Panc1 (cell line): Measurements from ENCODE around the gene DCAF16. TPM values are rescaled to one million over a fixed set of nuclear protein-coding genes. Genes with fewer than 3 reads are reported as not detected.

Experiments used
- ATAC-seq: fragments of 200-7000 bp; cut with Tn5 transposase; 2 replicates; pipeline ENCODE4 v1.9.1; 2020; ENCODE audit warnings: mild to moderate bottlenecking, moderate library complexity
- BruUV-seq: library from RNA; stranded (reverse); fragments of 400-500 nt; replicated peaks from 2 replicates; lab custom pipeline; 2021; lab: Mats Ljungman, UMichigan
- CTCF ChIA-PET: fragments of 300-600 bp; sonication (Branson Sonifier 250); formaldehyde crosslinking; loops from one replicate; lab custom pipeline; 2022; ENCODE audit warnings: antibody characterized with exemption; lab: Charles Lee
- POLR2A ChIA-PET: fragments of 300-600 bp; sonication (Branson Sonifier 250); formaldehyde crosslinking; loops from one replicate; lab custom pipeline; 2022; ENCODE audit warnings: antibody characterized with exemption; lab: Charles Lee
- DNase-seq: peaks from one replicate; pipeline ENCODE4 v3.0.0-alpha.2; 2010; ENCODE audit warnings: low read depth, low spot score
- H3K27ac ChIP-seq: 2 replicates; pipeline ENCODE4 v1.5.1; 2011; ENCODE audit warnings: mild to moderate bottlenecking, low read length, inconsistent platforms
- H3K27me3 ChIP-seq: fragments of 200-500 bp; sonication (Bioruptor generic); 2 replicates; pipeline ENCODE4 v1.6.0; 2014; ENCODE audit warnings: low read length, inconsistent platforms; ENCODE audit not compliant: control insufficient read depth, insufficient read depth
- H3K36me3 ChIP-seq: fragments of 200-500 bp; sonication (Bioruptor generic); 2 replicates; pipeline ENCODE4 v1.5.1; 2014; ENCODE audit warnings: inconsistent platforms, mild to moderate bottlenecking, low read length, moderate library complexity; ENCODE audit not compliant: control insufficient read depth, insufficient read depth
- H3K4me1 ChIP-seq: 2 replicates; pipeline ENCODE4 v1.5.1; 2011; ENCODE audit warnings: inconsistent platforms, mild to moderate bottlenecking, low read length, moderate library complexity; ENCODE audit not compliant: control insufficient read depth, insufficient read depth
- H3K4me3 ChIP-seq, 2 experiments: 2 replicates each; pipeline ENCODE4 v1.5.1; 2011 to 2012; ENCODE audit warnings: low read depth in 2 of 2, low read length in 2 of 2, mild to moderate bottlenecking in 2 of 2, inconsistent platforms in 1 of 2, moderate library complexity in 1 of 2
- H3K9me3 ChIP-seq: fragments of 200-500 bp; sonication (Bioruptor generic); 2 replicates; pipeline ENCODE4 v1.5.1; 2014; ENCODE audit warnings: low read depth, mild to moderate bottlenecking, inconsistent platforms, low read length, moderate library complexity; ENCODE audit not compliant: control insufficient read depth, insufficient read depth
- POLR2AphosphoS5 ChIP-seq: IDR thresholded peaks from 2 replicates; pipeline ENCODE4 v1.6.1; 2012; ENCODE audit warnings: mild to moderate bottlenecking, low read depth, low read length, moderate library complexity
- REST ChIP-seq, 2 experiments: IDR thresholded peaks; 2 replicates each; pipeline ENCODE4 v1.6.1; 2011 to 2012; ENCODE audit warnings: low read depth in 2 of 2, control low read depth in 1 of 2, low read length in 1 of 2, mild to moderate bottlenecking in 1 of 2, moderate library complexity in 1 of 2; ENCODE audit not compliant: insufficient read depth in 1 of 2
- SIN3A ChIP-seq: IDR thresholded peaks from 2 replicates; pipeline ENCODE4 v1.6.1; 2012; ENCODE audit warnings: low read depth, mild to moderate bottlenecking, low read length, moderate library complexity, borderline replicate concordance; ENCODE audit not compliant: insufficient read depth
- TCF7L2 ChIP-seq: IDR thresholded peaks from 2 replicates; pipeline ENCODE4 v1.6.1; 2011; ENCODE audit warnings: mild to moderate bottlenecking, low read depth, low read length, inconsistent platforms
- in situ Hi-C: cut with HindIII; loops from 2 replicates; pipeline ENCODE4 v1.10.0; 2016; ENCODE audit warnings: low sequenced_read_pairs, low pct_unique_long_range_greater_than_20kb
- intact Hi-C: fragments of 100-400 bp; cut with micrococcal nuclease; formaldehyde crosslinking; loops from one replicate; pipeline ENCODE4 v1.10.0; 2022; ENCODE audit not compliant: unreplicated experiment
- total RNA-seq: library from RNA; stranded (reverse); gene quantifications from one replicate; pipeline ENCODE4 v1.2.1, GENCODE V29; 2021; ENCODE audit not compliant: unreplicated experiment
- TF ChIP-seq, protein P1 (sequence below): fragments of 450-650 bp; IDR thresholded peaks from 2 replicates; pipeline ENCODE4 v1.5.1; 2017; ENCODE audit warnings: mild to moderate bottlenecking

The DCAF16 gene
- total RNA-seq, 1 experiment from 2014 or later: 28.6 TPM

DNA sequence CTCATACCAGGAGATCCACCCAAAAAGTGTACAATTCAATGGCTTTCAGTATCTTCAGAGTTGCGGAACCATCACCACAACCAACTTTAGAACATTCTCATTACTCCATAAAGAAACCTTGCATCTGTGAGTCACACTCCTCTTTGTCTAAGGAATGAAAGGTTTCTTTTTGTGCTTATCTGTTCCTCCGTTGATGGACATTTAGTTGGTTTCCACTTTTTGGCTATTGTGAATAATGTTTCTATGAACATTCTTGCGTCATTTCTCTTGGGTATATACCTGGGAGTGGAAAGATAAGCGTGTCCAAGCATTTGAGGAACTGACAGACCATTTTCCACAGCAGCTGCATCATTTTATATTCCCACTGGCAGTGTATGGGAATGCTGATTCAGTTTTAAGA lies 39.7 kb downstream of the DCAF16 start:
- CTCF ChIA-PET: no interaction called here
- DNase-seq: no peak

GRCh38 chr4:17769406-17770174 lies 41.0 kb downstream of the DCAF16 start:
- intact Hi-C loops: no loop called here
- Histone ChIP-seq H3K27ac (no peak overlapping the region), H3K4me3 (no peak overlapping the region), H3K27me3 (no peaks in the 10 kb centered on the region), H3K9me3 (no peaks in the 10 kb centered on the region), H3K4me1 (no peaks in the 10 kb centered on the region), H3K36me3 (no peaks in the 10 kb centered on the region)
- DNase-seq (no peak), ATAC-seq (no peak)
- POLR2A ChIA-PET: no interaction called here
- no TSS peak for BruUV-seq
- in situ Hi-C loops: no loop called here
- no peak for TF ChIP-seq POLR2AphosphoS5
- TF ChIP-seq SIN3A: no peak
- TF ChIP-seq, protein P1, sequence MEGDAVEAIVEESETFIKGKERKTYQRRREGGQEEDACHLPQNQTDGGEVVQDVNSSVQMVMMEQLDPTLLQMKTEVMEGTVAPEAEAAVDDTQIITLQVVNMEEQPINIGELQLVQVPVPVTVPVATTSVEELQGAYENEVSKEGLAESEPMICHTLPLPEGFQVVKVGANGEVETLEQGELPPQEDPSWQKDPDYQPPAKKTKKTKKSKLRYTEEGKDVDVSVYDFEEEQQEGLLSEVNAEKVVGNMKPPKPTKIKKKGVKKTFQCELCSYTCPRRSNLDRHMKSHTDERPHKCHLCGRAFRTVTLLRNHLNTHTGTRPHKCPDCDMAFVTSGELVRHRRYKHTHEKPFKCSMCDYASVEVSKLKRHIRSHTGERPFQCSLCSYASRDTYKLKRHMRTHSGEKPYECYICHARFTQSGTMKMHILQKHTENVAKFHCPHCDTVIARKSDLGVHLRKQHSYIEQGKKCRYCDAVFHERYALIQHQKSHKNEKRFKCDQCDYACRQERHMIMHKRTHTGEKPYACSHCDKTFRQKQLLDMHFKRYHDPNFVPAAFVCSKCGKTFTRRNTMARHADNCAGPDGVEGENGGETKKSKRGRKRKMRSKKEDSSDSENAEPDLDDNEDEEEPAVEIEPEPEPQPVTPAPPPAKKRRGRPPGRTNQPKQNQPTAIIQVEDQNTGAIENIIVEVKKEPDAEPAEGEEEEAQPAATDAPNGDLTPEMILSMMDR: no peak
- no peak for TF ChIP-seq REST (IDR thresholded peaks at IDR 0.05; ENCODE audit: insufficient read depth in 1 of 2, low read depth in 2 of 2, low read length in 1 of 2)
- TF ChIP-seq TCF7L2: no peak
- CTCF ChIA-PET: no interaction called here

More for the DNA sequence above, 39.7 kb downstream of the DCAF16 start:
- H3K4me1 ChIP-seq: no peaks in the 10 kb centered on the region
- ATAC-seq: no peak
- no peaks in the 10 kb centered on the region for H3K27me3 ChIP-seq
- no peak overlapping the region for H3K27ac ChIP-seq
- H3K9me3 ChIP-seq: no peaks in the 10 kb centered on the region
- POLR2A ChIA-PET: no interaction called here
- no peaks in the 10 kb centered on the region for H3K36me3 ChIP-seq
- intact Hi-C loops: no loop called here
- in situ Hi-C loops: no loop called here
- BruUV-seq: no TSS peak
- TF ChIP-seq POLR2AphosphoS5: no peak
- no peak for TF ChIP-seq SIN3A
- no peak for TF ChIP-seq TCF7L2
- no peak for TF ChIP-seq REST (IDR thresholded peaks at IDR 0.05; ENCODE audit: insufficient read depth in 1 of 2, low read depth in 2 of 2, low read length in 1 of 2)
- TF ChIP-seq, protein P1: no peak
- H3K4me3 ChIP-seq: no peak overlapping the region
